Stimulated activated CD8-positive, alpha-beta memory T cell treated with anti-CD3 and anti-CD28 coated beads, Interleukin-4, amount 100 ng/mL, for 1 hour (primary cell): ENCODE data around the gene SLAMF1.
"Not testable (repeated sequence)": the region's sequence is repeated elsewhere in the genome, so short reads cannot be mapped to it uniquely, and the experiment has no call there.

Source experiments
- DNase-seq, 2 donors: peaks; one replicate each; pipeline ENCODE4 v3.0.0-alpha.2; 2020; ENCODE audit warnings: low read depth in 2 of 2, low spot score in 1 of 2

Gene SLAMF1

GRCh38 chr1:160640359-160641123 lies 6.3 kb downstream of the SLAMF1 start:
- DNase-seq = no peak

GRCh38 chr1:160639652-160640051 lies 7.2 kb downstream of the SLAMF1 start:
- no peak for DNase-seq

GRCh38 chr1:160638926-160639325 lies 7.9 kb downstream of the SLAMF1 start:
- DNase-seq = no peak

GRCh38 chr1:160638540-160638857 lies 8.3 kb downstream of the SLAMF1 start:
- no peak for DNase-seq

GRCh38 chr1:160637821-160638539 lies 8.9 kb downstream of the SLAMF1 start:
- no peak for DNase-seq

- DNase-seq = no peak
Measured at GRCh38 chr1:160637065-160637464, 9.8 kb downstream of the SLAMF1 start.

GRCh38 chr1:160636547-160636946 lies 10.3 kb downstream of the SLAMF1 start:
- no peak for DNase-seq

- no peak for DNase-seq
Measured at GRCh38 chr1:160636076-160636475, 10.8 kb downstream of the SLAMF1 start.

- no peak for DNase-seq
Measured at GRCh38 chr1:160634543-160635491, 12.0 kb downstream of the SLAMF1 start.

- no peak for DNase-seq
Measured at GRCh38 chr1:160633330-160633903, 13.4 kb downstream of the SLAMF1 start.

- DNase-seq = no peak
Measured at GRCh38 chr1:160631983-160632625, 14.7 kb downstream of the SLAMF1 start.

GRCh38 chr1:160630523-160631451 lies 16.1 kb downstream of the SLAMF1 start:
- no peak for DNase-seq

- peak in 1 of 2 donors; percentile 45 for DNase-seq
Measured at GRCh38 chr1:160629286-160630210, 17.3 kb downstream of the SLAMF1 start.

GRCh38 chr1:160628799-160629263 lies 18.0 kb downstream of the SLAMF1 start:
- no peak for DNase-seq

GRCh38 chr1:160627677-160628289 lies 19.1 kb downstream of the SLAMF1 start:
- DNase-seq = not testable (repeated sequence)

GRCh38 chr1:160626509-160627342 lies 20.1 kb downstream of the SLAMF1 start:
- DNase-seq = no peak
